UCSD-AML1 (cell line): ENCODE measurements around the gene TMC6.

Experiments
- DNase-seq: peaks from one replicate; lab custom pipeline; 2025; ENCODE audit not compliant: unreplicated experiment; lab: John Stamatoyannopoulos, UW

TMC6 gene

GRCh38 chr17:78135858-78136500 lies 7.4 kb upstream of the TMC6 start:
- no peak for DNase-seq

GRCh38 chr17:78134899-78135385 lies 6.4 kb upstream of the TMC6 start:
- DNase-seq: no peak

- DNase-seq: peak; percentile 52
Measured at GRCh38 chr17:78133971-78134898, 5.7 kb upstream of the TMC6 start.

GRCh38 chr17:78133179-78133951 lies 4.8 kb upstream of the TMC6 start:
- DNase-seq: no peak

- no peak for DNase-seq
Measured at GRCh38 chr17:78132767-78133178, 4.2 kb upstream of the TMC6 start.

GRCh38 chr17:78132084-78132676 lies 3.6 kb upstream of the TMC6 start:
- peak; percentile 66 for DNase-seq

- peak; percentile 48 for DNase-seq
Measured at GRCh38 chr17:78131172-78132083, 2.9 kb upstream of the TMC6 start.

- peak; percentile 86 for DNase-seq
Measured at GRCh38 chr17:78130437-78131101, 2.0 kb upstream of the TMC6 start, which contains the start of gene TMC8. Gene TMC8, plus strand, starts transcription at chr17:78130771. Its CDS starts 818 bp downstream, at chr17:78131589.

GRCh38 chr17:78130090-78130436 lies 1.5 kb upstream of the TMC6 start:
- DNase-seq: no peak

GRCh38 chr17:78129351-78130089 lies 965 bp upstream of the TMC6 start:
- DNase-seq: peak; percentile 54

- DNase-seq: peak; percentile 65
Measured at GRCh38 chr17:78127888-78128550, 536 bp downstream of the TMC6 start.

GRCh38 chr17:78127239-78127887 lies 1.2 kb downstream of the TMC6 start:
- peak; percentile 87 for DNase-seq

- no peak for DNase-seq
Measured at GRCh38 chr17:78126895-78127238, 1.7 kb downstream of the TMC6 start.

- DNase-seq: no peak
Measured at GRCh38 chr17:78125976-78126894, 2.3 kb downstream of the TMC6 start.

- DNase-seq: no peak
Measured at GRCh38 chr17:78125138-78125913, 3.2 kb downstream of the TMC6 start.

GRCh38 chr17:78124836-78125137 lies 3.8 kb downstream of the TMC6 start:
- DNase-seq: no peak
